Neural crest cell (in vitro differentiated cells): ENCODE results near the gene LSM4. TPM values are rescaled to one million over a fixed set of nuclear protein-coding genes. Genes with fewer than 3 reads are reported as not detected.

ENCODE experiments used
- DNase-seq: peaks from one replicate; pipeline ENCODE4 v3.0.0; 2021; ENCODE audit warnings: low read depth, mixed read lengths, low spot score
- H3K27ac Mint-ChIP-seq: one replicate; pipeline ENCODE4 v1.8.0; 2021; ENCODE audit warnings: mild to moderate bottlenecking, mixed read lengths; ENCODE audit not compliant: unreplicated experiment
- H3K27me3 Mint-ChIP-seq: 2 replicates; pipeline ENCODE4 v1.8.0; 2021; ENCODE audit warnings: low read depth, mild to moderate bottlenecking, mixed read lengths
- H3K36me3 Mint-ChIP-seq: 2 replicates; pipeline ENCODE4 v1.8.0; 2021; ENCODE audit warnings: low read depth, mild to moderate bottlenecking, mixed read lengths
- H3K4me1 Mint-ChIP-seq: 2 replicates; pipeline ENCODE4 v1.8.0; 2021; ENCODE audit warnings: mixed read lengths
- H3K4me3 Mint-ChIP-seq: one replicate; pipeline ENCODE4 v1.8.0; 2021; ENCODE audit warnings: mild to moderate bottlenecking, mixed read lengths
- H3K9me3 Mint-ChIP-seq: 2 replicates; pipeline ENCODE4 v1.8.0; 2021; ENCODE audit warnings: mixed read lengths
- CTCF ChIP-seq: fragments of 200-600 bp; sonication (generic); conservative IDR thresholded peaks from 2 replicates; pipeline ENCODE4 v1.5.0; 2021; ENCODE audit warnings: antibody characterized with exemption, mild to moderate bottlenecking
- total RNA-seq: library from RNA; stranded (reverse); gene quantifications from 2 replicates; pipeline ENCODE4 v1.2.1, GENCODE V29; 2021

Gene LSM4
- total RNA-seq, 1 donor from 2014 or later = 283 TPM

GRCh38 chr19:18345296-18345695, 22.4 kb upstream of the LSM4 start:
- Mint-ChIP-seq H3K4me3 (peak overlapping the region; percentile 60), H3K4me1 (peaks cover 41% of the 10 kb centered on the region), H3K27ac (no peak overlapping the region), H3K36me3 (no peaks in the 10 kb centered on the region), H3K9me3 (no peaks in the 10 kb centered on the region), H3K27me3 (peaks cover 92% of the 10 kb centered on the region)
- DNase-seq = no peak
- TF ChIP-seq CTCF = no peak

GRCh38 chr19:18344582-18344950, 21.7 kb upstream of the LSM4 start:
- no peaks in the 10 kb centered on the region for H3K9me3 Mint-ChIP-seq
- H3K4me1 Mint-ChIP-seq = peaks cover 44% of the 10 kb centered on the region
- H3K27me3 Mint-ChIP-seq = peaks cover 92% of the 10 kb centered on the region
- no peak for TF ChIP-seq CTCF
- no peaks in the 10 kb centered on the region for H3K36me3 Mint-ChIP-seq
- H3K4me3 Mint-ChIP-seq = peak overlapping the region; percentile 60
- peak overlapping the region; percentile 78 for H3K27ac Mint-ChIP-seq
- DNase-seq = no peak

- Mint-ChIP-seq H3K4me1 (peaks cover 39% of the 10 kb centered on the region), H3K27ac (no peak overlapping the region), H3K4me3 (no peak overlapping the region), H3K27me3 (peaks cover 86% of the 10 kb centered on the region), H3K9me3 (no peaks in the 10 kb centered on the region), H3K36me3 (no peaks in the 10 kb centered on the region)
- DNase-seq = no peak
- TF ChIP-seq CTCF = no peak
Observed at GRCh38 chr19:18342090-18342632, 19.3 kb upstream of the LSM4 start.

- peaks cover 83% of the 10 kb centered on the region for H3K27me3 Mint-ChIP-seq
- TF ChIP-seq CTCF = no peak
- no peaks in the 10 kb centered on the region for H3K36me3 Mint-ChIP-seq
- H3K27ac Mint-ChIP-seq = no peak overlapping the region
- DNase-seq = no peak
- peaks cover 35% of the 10 kb centered on the region for H3K4me1 Mint-ChIP-seq
- H3K4me3 Mint-ChIP-seq = peak overlapping the region; percentile 66
- no peaks in the 10 kb centered on the region for H3K9me3 Mint-ChIP-seq
Observed at GRCh38 chr19:18340990-18341868, 18.4 kb upstream of the LSM4 start.

GRCh38 chr19:18340190-18340989, 17.5 kb upstream of the LSM4 start, which contains the start of gene PGPEP1:
TSS of gene PGPEP1 (plus strand) at chr19:18340598. CDS start at chr19:18340682, 84 bp downstream.
- Mint-ChIP-seq H3K27ac (no peak within 1 kb of the TSS), H3K36me3 (no peaks in the 10 kb centered on the region), H3K4me3 (peak within 1 kb of the TSS; percentile 79), H3K9me3 (no peaks in the 10 kb centered on the region), H3K27me3 (peaks cover 75% of the 10 kb centered on the region), H3K4me1 (peaks cover 31% of the 10 kb centered on the region)
- peak; percentile 60 for DNase-seq
- no peak for TF ChIP-seq CTCF
